OCI-LY1 (cell line): Measurements from ENCODE around the gene F2.
A peak's percentile ranks its signal among the peaks of the same experiment; 100 is the strongest.

Experiments used
- H2AFZ ChIP-seq: fragments of 200-600 bp; sonication (generic), shearing (Covaris generic); 2 replicates; pipeline ENCODE4 v1.6.0; 2014; ENCODE audit warnings: antibody characterized with exemption, mild to moderate bottlenecking, low read length
- H3F3A ChIP-seq: fragments of 200-600 bp; sonication (generic), shearing (Covaris generic); 2 replicates; pipeline ENCODE4 v1.6.0; 2014; ENCODE audit warnings: mild to moderate bottlenecking, antibody characterized with exemption, low read length, moderate library complexity; ENCODE audit not compliant: insufficient read depth
- H3K27ac ChIP-seq: fragments of 200-600 bp; sonication (generic); 2 replicates; pipeline ENCODE4 v1.5.1; 2014; ENCODE audit warnings: low read length, mixed run types, mild to moderate bottlenecking, low read depth; ENCODE audit not compliant: poor library complexity, severe bottlenecking
- H3K27me3 ChIP-seq: fragments of 200-600 bp; sonication (generic); 2 replicates; pipeline ENCODE4 v1.6.0; 2014; ENCODE audit warnings: antibody characterized with exemption, mild to moderate bottlenecking, low read length, moderate library complexity; ENCODE audit not compliant: insufficient read depth
- H3K36me3 ChIP-seq: fragments of 200-600 bp; sonication (generic); 2 replicates; pipeline ENCODE4 v1.6.1; 2014; ENCODE audit warnings: mild to moderate bottlenecking, antibody characterized with exemption, low read length, moderate library complexity, mixed read lengths; ENCODE audit not compliant: insufficient read depth
- H3K4me1 ChIP-seq: fragments of 200-600 bp; sonication (generic); 2 replicates; pipeline ENCODE4 v1.5.1; 2014; ENCODE audit warnings: mild to moderate bottlenecking, low read length, moderate library complexity; ENCODE audit not compliant: insufficient read depth, severe bottlenecking
- H3K4me2 ChIP-seq: fragments of 200-600 bp; sonication (generic), shearing (Covaris generic); 2 replicates; pipeline ENCODE4 v1.6.1; 2014; ENCODE audit warnings: low read length
- H3K4me3 ChIP-seq: fragments of 200-600 bp; sonication (generic); 2 replicates; pipeline ENCODE4 v1.5.1; 2014; ENCODE audit warnings: low read length, low read depth, mild to moderate bottlenecking, mixed read lengths; ENCODE audit not compliant: poor library complexity, severe bottlenecking
- H3K79me2 ChIP-seq: fragments of 200-600 bp; shearing (Covaris generic); 2 replicates; pipeline ENCODE4 v1.6.1; 2016; ENCODE audit warnings: mixed run types, low read length, mixed read lengths; ENCODE audit not compliant: insufficient read depth
- H3K9ac ChIP-seq: fragments of 200-600 bp; sonication (generic), shearing (Covaris generic); 2 replicates; pipeline ENCODE4 v1.6.1; 2014; ENCODE audit warnings: mild to moderate bottlenecking, low read length, mixed read lengths
- H3K9me2 ChIP-seq: fragments of 200-600 bp; sonication (generic), shearing (Covaris generic); 2 replicates; pipeline ENCODE4 v1.6.1; 2014; ENCODE audit warnings: low read depth, mild to moderate bottlenecking, low read length, mixed read lengths
- H3K9me3 ChIP-seq: fragments of 200-600 bp; shearing (Covaris generic); 2 replicates; pipeline ENCODE4 v1.6.1; 2014; ENCODE audit warnings: low read length, mixed read lengths
- H4K20me1 ChIP-seq: fragments of 200-600 bp; sonication (generic), shearing (Covaris generic); 2 replicates; pipeline ENCODE4 v1.6.0; 2016; ENCODE audit warnings: mild to moderate bottlenecking, low read length; ENCODE audit not compliant: insufficient read depth
- CTCF ChIP-seq: fragments of 200-600 bp; sonication (generic), shearing (Covaris generic); IDR thresholded peaks from 2 replicates; pipeline ENCODE4 v1.5.1; 2017; ENCODE audit warnings: mild to moderate bottlenecking, antibody characterized with exemption, low read length, moderate library complexity, mixed read lengths
- EZH2 ChIP-seq: fragments of 200-600 bp; sonication (generic), shearing (Covaris generic); IDR thresholded peaks from 2 replicates; pipeline ENCODE4 v1.8.0; 2017; ENCODE audit warnings: borderline replicate concordance, mixed run types, mild to moderate bottlenecking, antibody characterized with exemption, low read length, moderate library complexity, mixed read lengths

Gene F2

GRCh38 chr11:46675288-46675851, 43.6 kb upstream of the F2 start:
- TF ChIP-seq EZH2 (no peak), CTCF (no peak)
- no peak overlapping the region for H3K9ac ChIP-seq
- no peaks in the 10 kb centered on the region for H3F3A ChIP-seq
- no peaks in the 10 kb centered on the region for H4K20me1 ChIP-seq
- H3K9me2 ChIP-seq, result no peaks in the 10 kb centered on the region
- no peak overlapping the region for H3K4me3 ChIP-seq
- no peak overlapping the region for H2AFZ ChIP-seq
- H3K27me3 ChIP-seq, result no peaks in the 10 kb centered on the region
- H3K36me3 ChIP-seq, result peaks cover 49% of the 10 kb centered on the region; the same call in 1 of the 2 replicates
- peak overlapping the region; percentile 56 for H3K27ac ChIP-seq
- H3K9me3 ChIP-seq, result no peaks in the 10 kb centered on the region
- peak overlapping the region; percentile 3; the same call in 1 of the 2 replicates for H3K4me2 ChIP-seq
- peaks cover 31% of the 10 kb centered on the region for H3K4me1 ChIP-seq
- H3K79me2 ChIP-seq, result no peaks in the 10 kb centered on the region

GRCh38 chr11:46675949-46676348, 43.1 kb upstream of the F2 start:
- H2AFZ ChIP-seq, result no peak overlapping the region
- H3K4me2 ChIP-seq, result no peak overlapping the region
- peaks cover 31% of the 10 kb centered on the region for H3K4me1 ChIP-seq
- no peaks in the 10 kb centered on the region for H3F3A ChIP-seq
- H4K20me1 ChIP-seq, result no peaks in the 10 kb centered on the region
- H3K79me2 ChIP-seq, result no peaks in the 10 kb centered on the region
- peaks cover 52% of the 10 kb centered on the region; the same call in 1 of the 2 replicates for H3K36me3 ChIP-seq
- H3K9me2 ChIP-seq, result no peaks in the 10 kb centered on the region
- H3K4me3 ChIP-seq, result no peak overlapping the region
- H3K9me3 ChIP-seq, result no peaks in the 10 kb centered on the region
- H3K27ac ChIP-seq, result no peak overlapping the region
- H3K9ac ChIP-seq, result no peak overlapping the region
- no peaks in the 10 kb centered on the region for H3K27me3 ChIP-seq
- TF ChIP-seq CTCF, result no peak
- TF ChIP-seq EZH2, result no peak

GRCh38 chr11:46676436-46677158, 42.4 kb upstream of the F2 start:
- H2AFZ ChIP-seq, result no peak overlapping the region
- TF ChIP-seq CTCF, result no peak
- no peak for TF ChIP-seq EZH2

More at GRCh38 chr11:46676436-46677158, 42.4 kb upstream of the F2 start:
- Histone ChIP-seq H4K20me1 (no peaks in the 10 kb centered on the region), H3K4me3 (no peak overlapping the region), H3K36me3 (peaks cover 53% of the 10 kb centered on the region; the same call in 1 of the 2 replicates), H3K79me2 (no peaks in the 10 kb centered on the region), H3K27me3 (no peaks in the 10 kb centered on the region), H3K4me2 (no peak overlapping the region), H3K27ac (peak overlapping the region; percentile 29), H3K9me3 (no peaks in the 10 kb centered on the region), H3F3A (no peaks in the 10 kb centered on the region), H3K9ac (no peak overlapping the region), H3K4me1 (peaks cover 31% of the 10 kb centered on the region), H3K9me2 (no peaks in the 10 kb centered on the region)
